ENCODE results near the gene TPBGL.

Gene TPBGL

GRCh38 chr11:75246671-75247350, 6.2 kb downstream of the TPBGL start:
- no peak for DNase-seq

- no peak for DNase-seq
Measured at GRCh38 chr11:75248924-75249256, 8.3 kb downstream of the TPBGL start.

- no peak for DNase-seq
Measured at GRCh38 chr11:75249704-75250103, 9.1 kb downstream of the TPBGL start.

GRCh38 chr11:75254326-75254725, 13.8 kb downstream of the TPBGL start:
- no peak for DNase-seq

GRCh38 chr11:75260396-75261170, 20.0 kb downstream of the TPBGL start:
- no peak for DNase-seq

- DNase-seq, result no peak
Measured at GRCh38 chr11:75261902-75262361, 21.4 kb downstream of the TPBGL start.

- DNase-seq, result no peak
Measured at GRCh38 chr11:75262436-75262835, 21.9 kb downstream of the TPBGL start.

GRCh38 chr11:75262961-75263852, 22.6 kb downstream of the TPBGL start:
- DNase-seq, result no peak

GRCh38 chr11:75263944-75264349, 23.4 kb downstream of the TPBGL start:
- no peak for DNase-seq

GRCh38 chr11:75264356-75264755, 23.8 kb downstream of the TPBGL start:
- DNase-seq, result no peak

- no peak for DNase-seq
Measured at GRCh38 chr11:75264971-75265370, 24.4 kb downstream of the TPBGL start.

GRCh38 chr11:75265851-75266531, 25.4 kb downstream of the TPBGL start:
- DNase-seq, result no peak

GRCh38 chr11:75267171-75267970, 26.8 kb downstream of the TPBGL start:
- no peak for DNase-seq

- DNase-seq, result no peak
Measured at GRCh38 chr11:75268626-75269366, 28.2 kb downstream of the TPBGL start.

- no peak for DNase-seq
Measured at GRCh38 chr11:75269367-75269660, 28.7 kb downstream of the TPBGL start.

GRCh38 chr11:75269896-75270295, 29.3 kb downstream of the TPBGL start:
- DNase-seq, result no peak

- DNase-seq, result no peak
Measured at GRCh38 chr11:75270896-75271418, 30.4 kb downstream of the TPBGL start.

GRCh38 chr11:75271730-75272129, 31.2 kb downstream of the TPBGL start:
- DNase-seq, result no peak

- DNase-seq, result no peak
Measured at GRCh38 chr11:75272391-75272790, 31.8 kb downstream of the TPBGL start.

GRCh38 chr11:75272821-75273301, 32.3 kb downstream of the TPBGL start:
- DNase-seq, result no peak
